ENCODE results near the gene IP6K2.

Gene IP6K2

GRCh38 chr3:48688032-48688736 lies 28.8 kb downstream of the IP6K2 start:
- no peak for FAIRE-seq

- no peak for FAIRE-seq
Observed at GRCh38 chr3:48687220-48687678, 29.8 kb downstream of the IP6K2 start.

- no peak for FAIRE-seq
Observed at GRCh38 chr3:48686538-48687219, 30.3 kb downstream of the IP6K2 start.

- FAIRE-seq, result no peak
Observed at GRCh38 chr3:48685603-48686511, 31.2 kb downstream of the IP6K2 start, which contains the start of gene NCKIPSD. Gene NCKIPSD (minus strand): TSS chr3:48685915. CDS start chr3:48685807, 108 bp downstream.

- FAIRE-seq, result no peak
Observed at GRCh38 chr3:48685293-48685602, 31.8 kb downstream of the IP6K2 start.

GRCh38 chr3:48684480-48685143 lies 32.4 kb downstream of the IP6K2 start:
- FAIRE-seq, result no peak

GRCh38 chr3:48684054-48684349 lies 33.0 kb downstream of the IP6K2 start:
- FAIRE-seq, result no peak

- no peak for FAIRE-seq
Observed at GRCh38 chr3:48682786-48683185, 34.2 kb downstream of the IP6K2 start.

- FAIRE-seq, result no peak
Observed at GRCh38 chr3:48681974-48682610, 34.9 kb downstream of the IP6K2 start.

GRCh38 chr3:48681541-48681880 lies 35.5 kb downstream of the IP6K2 start:
- FAIRE-seq, result no peak

- no peak for FAIRE-seq
Observed at GRCh38 chr3:48680811-48681540, 36.0 kb downstream of the IP6K2 start.

GRCh38 chr3:48679411-48680391 lies 37.3 kb downstream of the IP6K2 start:
- no peak for FAIRE-seq

- no peak for FAIRE-seq
Observed at GRCh38 chr3:48678566-48679380, 38.2 kb downstream of the IP6K2 start.

- FAIRE-seq, result no peak
Observed at GRCh38 chr3:48678056-48678455, 39.0 kb downstream of the IP6K2 start.

- no peak for FAIRE-seq
Observed at GRCh38 chr3:48674505-48674904, 42.5 kb downstream of the IP6K2 start.

- FAIRE-seq, result no peak
Observed at GRCh38 chr3:48672522-48672921, 44.5 kb downstream of the IP6K2 start.

- FAIRE-seq, result no peak
Observed at GRCh38 chr3:48664929-48665328, 52.1 kb downstream of the IP6K2 start.

GRCh38 chr3:48664313-48664644 lies 52.7 kb downstream of the IP6K2 start:
- no peak for FAIRE-seq

- peak; percentile 19 for FAIRE-seq
Observed at GRCh38 chr3:48663489-48664312, 53.3 kb downstream of the IP6K2 start.

All from A204.1 (cell line).